ENCODE measurements around the gene NDUFA1. TPM values are rescaled to one million over a fixed set of nuclear protein-coding genes. Genes with fewer than 3 reads are reported as not detected.
"Not testable (repeated sequence)": the region's sequence is repeated elsewhere in the genome, so short reads cannot be mapped to it uniquely, and the experiment has no call there.

NDUFA1 gene
- 158 and 169 TPM in 2 replicates for total RNA-seq (2014; rRNA removed; shearing (Covaris generic))

GRCh38 chrX:119871599-119872395 lies at the start of gene NDUFA1, which contains the start of gene RNF113A:
Gene NDUFA1, plus strand, starts transcription at chrX:119871832. Its CDS starts 80 bp downstream, at chrX:119871912.
Gene RNF113A, minus strand, starts transcription at chrX:119871733. Its CDS starts 120 bp downstream, at chrX:119871613.
- DNase-seq (ENCODE audit: low read depth): peak; percentile 94

GRCh38 chrX:119824221-119824620 lies 47.4 kb upstream of the NDUFA1 start:
- not testable (repeated sequence) for DNase-seq (ENCODE audit: low read depth)

GRCh38 chrX:119826399-119826959 lies 45.2 kb upstream of the NDUFA1 start:
- DNase-seq (ENCODE audit: low read depth): peak; percentile 63

- no peak for DNase-seq (ENCODE audit: low read depth)
Measured at GRCh38 chrX:119828446-119828845, 43.2 kb upstream of the NDUFA1 start.

GRCh38 chrX:119833905-119834304 lies 37.7 kb upstream of the NDUFA1 start:
- no peak for DNase-seq (ENCODE audit: low read depth)

GRCh38 chrX:119852382-119853353 lies 19.0 kb upstream of the NDUFA1 start, which contains the start of gene UPF3B:
Gene UPF3B, minus strand, starts transcription at chrX:119852963. Its CDS starts 35 bp downstream, at chrX:119852928.
- DNase-seq (ENCODE audit: low read depth): peak; percentile 100

GRCh38 chrX:119853444-119853843 lies 18.2 kb upstream of the NDUFA1 start:
- DNase-seq (ENCODE audit: low read depth): peak; percentile 17

GRCh38 chrX:119870626-119871131 lies 953 bp upstream of the NDUFA1 start:
- DNase-seq (ENCODE audit: low read depth): peak; percentile 55

GRCh38 chrX:119871245-119871598 lies 410 bp upstream of the NDUFA1 start:
- DNase-seq (ENCODE audit: low read depth): no peak

- no peak for DNase-seq (ENCODE audit: low read depth)
Measured at GRCh38 chrX:119878740-119879139, 7.1 kb downstream of the NDUFA1 start.

GRCh38 chrX:119880076-119880475 lies 8.4 kb downstream of the NDUFA1 start:
- peak; percentile 34 for DNase-seq (ENCODE audit: low read depth)

- DNase-seq (ENCODE audit: low read depth): peak; percentile 71
Measured at GRCh38 chrX:119880552-119881437, 9.2 kb downstream of the NDUFA1 start.

GRCh38 chrX:119885554-119886428 lies 14.2 kb downstream of the NDUFA1 start:
- peak; percentile 74 for DNase-seq (ENCODE audit: low read depth)

- peak; percentile 79 for DNase-seq (ENCODE audit: low read depth)
Measured at GRCh38 chrX:119887721-119888425, 16.2 kb downstream of the NDUFA1 start.

- DNase-seq (ENCODE audit: low read depth): not testable (repeated sequence)
Measured at GRCh38 chrX:119890626-119891025, 19.0 kb downstream of the NDUFA1 start.

- DNase-seq (ENCODE audit: low read depth): not testable (repeated sequence)
Measured at GRCh38 chrX:119891961-119892692, 20.5 kb downstream of the NDUFA1 start.

GRCh38 chrX:119895843-119896326 lies 24.3 kb downstream of the NDUFA1 start, which contains the start of gene AKAP14:
Gene AKAP14, plus strand, starts transcription at chrX:119895893. Its CDS starts 7,331 bp downstream, at chrX:119903224.
- peak; percentile 28 for DNase-seq (ENCODE audit: low read depth)

- no peak for DNase-seq (ENCODE audit: low read depth)
Measured at GRCh38 chrX:119899125-119899524, 27.5 kb downstream of the NDUFA1 start.

Measured in M059J (cell line).